ENCODE measurements around the gene ADPRS.

DNA sequence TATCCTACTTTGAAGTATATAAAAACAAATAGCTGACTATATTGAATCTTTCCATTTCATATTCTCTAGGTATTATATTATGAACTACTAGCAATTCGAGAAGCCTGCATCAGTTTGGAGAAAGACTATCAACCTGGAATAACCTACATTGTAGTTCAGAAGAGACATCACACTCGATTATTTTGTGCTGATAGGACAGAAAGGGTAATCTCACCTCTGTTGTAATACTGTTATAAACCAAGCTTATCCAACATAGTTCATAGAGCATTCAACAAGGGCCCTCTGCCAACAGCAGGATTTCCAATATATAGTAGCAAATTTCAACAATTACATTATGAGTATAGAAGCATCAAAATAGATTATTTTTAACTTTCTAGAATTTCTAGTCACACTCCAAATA lies 48.5 kb upstream of the ADPRS start:
- TF ChIP-seq, protein P1, sequence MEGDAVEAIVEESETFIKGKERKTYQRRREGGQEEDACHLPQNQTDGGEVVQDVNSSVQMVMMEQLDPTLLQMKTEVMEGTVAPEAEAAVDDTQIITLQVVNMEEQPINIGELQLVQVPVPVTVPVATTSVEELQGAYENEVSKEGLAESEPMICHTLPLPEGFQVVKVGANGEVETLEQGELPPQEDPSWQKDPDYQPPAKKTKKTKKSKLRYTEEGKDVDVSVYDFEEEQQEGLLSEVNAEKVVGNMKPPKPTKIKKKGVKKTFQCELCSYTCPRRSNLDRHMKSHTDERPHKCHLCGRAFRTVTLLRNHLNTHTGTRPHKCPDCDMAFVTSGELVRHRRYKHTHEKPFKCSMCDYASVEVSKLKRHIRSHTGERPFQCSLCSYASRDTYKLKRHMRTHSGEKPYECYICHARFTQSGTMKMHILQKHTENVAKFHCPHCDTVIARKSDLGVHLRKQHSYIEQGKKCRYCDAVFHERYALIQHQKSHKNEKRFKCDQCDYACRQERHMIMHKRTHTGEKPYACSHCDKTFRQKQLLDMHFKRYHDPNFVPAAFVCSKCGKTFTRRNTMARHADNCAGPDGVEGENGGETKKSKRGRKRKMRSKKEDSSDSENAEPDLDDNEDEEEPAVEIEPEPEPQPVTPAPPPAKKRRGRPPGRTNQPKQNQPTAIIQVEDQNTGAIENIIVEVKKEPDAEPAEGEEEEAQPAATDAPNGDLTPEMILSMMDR (conservative IDR thresholded peaks at IDR 0.05; ENCODE audit: low read depth, low read length) = no peak
- TF ChIP-seq EZH2 (IDR thresholded peaks at IDR 0.05; ENCODE audit: low read length, unreplicated experiment) (no peak), EZH2phosphoT487 (IDR thresholded peaks at IDR 0.05; ENCODE audit: borderline replicate concordance, low read length) (no peak)

All from PC-3 (cell line).